Stimulated activated CD4-positive, alpha-beta T cell treated with anti-CD3 and anti-CD28 coated beads, Interleukin-15, amount 100 ng/mL, for 48 hours (primary cell): ENCODE data around the gene RUNDC3A.

ENCODE experiments used
- DNase-seq, 2 donors: peaks; one replicate each; pipeline ENCODE4 v3.0.0-alpha.2; 2020; ENCODE audit warnings: low read depth in 2 of 2

RUNDC3A gene

GRCh38 chr17:44283344-44284023, 24.9 kb upstream of the RUNDC3A start:
- DNase-seq = no peak

GRCh38 chr17:44284024-44284400, 24.4 kb upstream of the RUNDC3A start:
- DNase-seq = no peak

GRCh38 chr17:44287651-44288050, 20.8 kb upstream of the RUNDC3A start:
- DNase-seq = no peak

- no peak for DNase-seq
Observed at GRCh38 chr17:44293509-44294226, 14.7 kb upstream of the RUNDC3A start.

- no peak for DNase-seq
Observed at GRCh38 chr17:44297975-44298374, 10.4 kb upstream of the RUNDC3A start.

- no peak for DNase-seq
Observed at GRCh38 chr17:44304651-44305050, 3.8 kb upstream of the RUNDC3A start.

GRCh38 chr17:44307387-44308186, 814 bp upstream of the RUNDC3A start:
- no peak for DNase-seq

GRCh38 chr17:44308865-44309264, 464 bp downstream of the RUNDC3A start:
- DNase-seq = no peak

GRCh38 chr17:44309472-44309871, 1.1 kb downstream of the RUNDC3A start:
- no peak for DNase-seq

- DNase-seq = no peak
Observed at GRCh38 chr17:44310188-44310587, 1.8 kb downstream of the RUNDC3A start.

GRCh38 chr17:44310609-44311376, 2.4 kb downstream of the RUNDC3A start:
- DNase-seq = no peak

- no peak for DNase-seq
Observed at GRCh38 chr17:44311562-44312181, 3.3 kb downstream of the RUNDC3A start.

GRCh38 chr17:44312396-44313104, 4.1 kb downstream of the RUNDC3A start:
- DNase-seq = no peak

- no peak for DNase-seq
Observed at GRCh38 chr17:44314031-44314430, 5.6 kb downstream of the RUNDC3A start.

GRCh38 chr17:44314524-44314868, 6.1 kb downstream of the RUNDC3A start:
- DNase-seq = no peak

GRCh38 chr17:44314869-44315661, 6.7 kb downstream of the RUNDC3A start:
- DNase-seq = peak in 1 of 2 donors; percentile 38

- DNase-seq = no peak
Observed at GRCh38 chr17:44315760-44316731, 7.6 kb downstream of the RUNDC3A start.

GRCh38 chr17:44317545-44317944, 9.1 kb downstream of the RUNDC3A start:
- no peak for DNase-seq
